ENCODE measurements around the gene RPP25.
"Not testable (repeated sequence)": the region's sequence is repeated elsewhere in the genome, so short reads cannot be mapped to it uniquely, and the experiment has no call there.

Gene RPP25

GRCh38 chr15:74928771-74929198 lies 27.8 kb downstream of the RPP25 start:
- no peak for DNase-seq (ENCODE audit: low read depth)
- TF ChIP-seq CTCF (conservative IDR thresholded peaks at IDR 0.05; ENCODE audit: low read length): no peak
- no peak overlapping the region for H3K4me3 ChIP-seq (ENCODE audit: low read length)

DNA sequence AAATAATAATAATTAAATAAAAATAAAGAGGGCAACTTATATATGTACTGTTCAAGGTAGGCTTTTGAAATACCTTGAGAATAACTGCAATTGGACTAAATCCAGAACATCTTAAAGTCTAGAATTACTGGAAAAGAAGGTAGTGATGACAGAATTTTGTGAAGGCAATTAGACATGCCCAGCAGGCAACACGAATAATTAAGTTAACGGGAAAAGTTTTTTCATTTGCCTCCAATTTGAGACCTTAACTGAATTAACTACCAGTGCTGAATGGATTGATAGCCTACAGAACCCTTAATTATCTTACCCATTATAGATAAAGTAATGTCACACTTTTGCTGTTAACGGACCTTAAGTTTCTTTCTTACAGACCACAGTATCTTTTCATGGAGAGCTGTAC lies 32.0 kb downstream of the RPP25 start:
- no peak overlapping the region for H3K4me3 ChIP-seq (ENCODE audit: low read length)
- no peak for TF ChIP-seq CTCF (conservative IDR thresholded peaks at IDR 0.05; ENCODE audit: low read length)
- no peak for DNase-seq (ENCODE audit: low read depth)

DNA sequence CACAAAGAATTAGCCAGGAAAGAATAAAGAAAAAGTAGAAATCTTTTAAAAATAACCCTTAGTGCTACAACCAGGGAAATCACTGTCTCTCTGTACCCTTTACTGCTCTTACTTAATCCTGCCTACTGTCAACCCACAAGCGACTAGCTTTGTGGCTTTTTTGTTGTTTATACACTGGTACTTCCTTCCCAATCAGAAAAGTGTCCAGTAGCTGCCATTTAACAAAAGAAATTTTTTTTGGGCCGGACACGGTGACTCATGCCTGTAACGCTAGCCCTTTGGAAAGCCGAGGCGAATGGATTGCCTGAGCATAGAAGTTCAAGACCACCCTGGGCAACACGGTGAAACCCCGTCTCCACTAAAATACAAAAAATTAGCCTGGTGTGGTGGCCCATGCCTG lies 36.1 kb downstream of the RPP25 start:
- no peak for TF ChIP-seq CTCF (conservative IDR thresholded peaks at IDR 0.05; ENCODE audit: low read length)
- DNase-seq (ENCODE audit: low read depth): no peak
- H3K4me3 ChIP-seq (ENCODE audit: low read length): no peak overlapping the region

GRCh38 chr15:74917676-74918075 lies 38.9 kb downstream of the RPP25 start:
- H3K4me3 ChIP-seq (ENCODE audit: low read length): no peak overlapping the region
- no peak for TF ChIP-seq CTCF (conservative IDR thresholded peaks at IDR 0.05; ENCODE audit: low read length)
- no peak for DNase-seq (ENCODE audit: low read depth)

GRCh38 chr15:74913799-74914198 lies 42.8 kb downstream of the RPP25 start:
- H3K4me3 ChIP-seq (ENCODE audit: low read length); DNase-seq (ENCODE audit: low read depth): not testable (repeated sequence)

- no peak overlapping the region for H3K4me3 ChIP-seq (ENCODE audit: low read length)
- no peak for TF ChIP-seq CTCF (conservative IDR thresholded peaks at IDR 0.05; ENCODE audit: low read length)
- no peak for DNase-seq (ENCODE audit: low read depth)
Measured at GRCh38 chr15:74913041-74913440, 43.5 kb downstream of the RPP25 start.

GRCh38 chr15:74908635-74909034 lies 47.9 kb downstream of the RPP25 start:
- TF ChIP-seq CTCF (conservative IDR thresholded peaks at IDR 0.05; ENCODE audit: low read length): no peak

More at GRCh38 chr15:74908635-74909034, 47.9 kb downstream of the RPP25 start:
- DNase-seq (ENCODE audit: low read depth): no peak
- H3K4me3 ChIP-seq (ENCODE audit: low read length): no peak overlapping the region
